ENCODE results near the gene FBLN2.

DNA sequence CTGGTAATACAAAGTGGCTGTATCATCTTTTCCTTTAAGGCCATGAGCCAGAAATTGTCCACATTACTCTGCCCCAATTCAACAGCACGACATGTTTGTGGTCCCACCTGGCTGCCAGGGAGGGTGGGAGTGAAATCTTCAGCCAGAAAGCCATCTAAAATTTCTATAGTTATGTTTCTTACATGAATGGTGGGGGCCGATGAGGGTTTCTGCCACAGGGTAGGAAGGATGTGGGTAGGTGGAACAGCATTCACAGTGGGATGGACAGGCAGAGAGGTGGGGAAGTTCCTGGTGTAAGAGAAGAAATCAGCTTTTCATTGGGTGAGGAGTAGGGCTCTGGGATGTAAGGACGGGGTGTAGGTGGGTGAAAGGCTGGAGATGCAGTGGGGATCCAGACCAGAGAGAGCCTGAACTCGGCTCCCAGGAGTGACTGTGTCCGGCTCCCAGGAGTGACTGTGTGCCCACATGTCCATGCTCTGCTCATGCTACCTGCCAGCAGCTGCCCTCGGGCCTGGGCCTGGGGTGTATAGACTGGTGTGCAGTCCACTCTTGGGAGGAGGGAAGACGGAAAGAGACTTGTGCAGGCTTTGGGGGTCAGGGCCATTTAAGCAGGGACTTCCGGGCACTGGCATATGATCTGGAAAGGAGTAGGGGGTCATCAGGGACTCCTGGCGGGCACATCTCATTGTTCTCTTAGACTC lies 3.8 kb upstream of the FBLN2 start:
- no peak for TF ChIP-seq EZH2phosphoT487 (IDR thresholded peaks at IDR 0.05; ENCODE audit: borderline replicate concordance, low read length)
- TF ChIP-seq, protein P1, sequence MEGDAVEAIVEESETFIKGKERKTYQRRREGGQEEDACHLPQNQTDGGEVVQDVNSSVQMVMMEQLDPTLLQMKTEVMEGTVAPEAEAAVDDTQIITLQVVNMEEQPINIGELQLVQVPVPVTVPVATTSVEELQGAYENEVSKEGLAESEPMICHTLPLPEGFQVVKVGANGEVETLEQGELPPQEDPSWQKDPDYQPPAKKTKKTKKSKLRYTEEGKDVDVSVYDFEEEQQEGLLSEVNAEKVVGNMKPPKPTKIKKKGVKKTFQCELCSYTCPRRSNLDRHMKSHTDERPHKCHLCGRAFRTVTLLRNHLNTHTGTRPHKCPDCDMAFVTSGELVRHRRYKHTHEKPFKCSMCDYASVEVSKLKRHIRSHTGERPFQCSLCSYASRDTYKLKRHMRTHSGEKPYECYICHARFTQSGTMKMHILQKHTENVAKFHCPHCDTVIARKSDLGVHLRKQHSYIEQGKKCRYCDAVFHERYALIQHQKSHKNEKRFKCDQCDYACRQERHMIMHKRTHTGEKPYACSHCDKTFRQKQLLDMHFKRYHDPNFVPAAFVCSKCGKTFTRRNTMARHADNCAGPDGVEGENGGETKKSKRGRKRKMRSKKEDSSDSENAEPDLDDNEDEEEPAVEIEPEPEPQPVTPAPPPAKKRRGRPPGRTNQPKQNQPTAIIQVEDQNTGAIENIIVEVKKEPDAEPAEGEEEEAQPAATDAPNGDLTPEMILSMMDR (conservative IDR thresholded peaks at IDR 0.05; ENCODE audit: low read depth, low read length): no peak

All from PC-3 (cell line).